Measurements from ENCODE around the gene SMARCD3. TPM values are rescaled to one million over a fixed set of nuclear protein-coding genes. Genes with fewer than 3 reads are reported as not detected.

SMARCD3 gene
- total and polyA plus RNA-seq, 2 of the 4 experiments (the other 2 are of a cell fraction) = 37.5 to 48.5 TPM

DNA sequence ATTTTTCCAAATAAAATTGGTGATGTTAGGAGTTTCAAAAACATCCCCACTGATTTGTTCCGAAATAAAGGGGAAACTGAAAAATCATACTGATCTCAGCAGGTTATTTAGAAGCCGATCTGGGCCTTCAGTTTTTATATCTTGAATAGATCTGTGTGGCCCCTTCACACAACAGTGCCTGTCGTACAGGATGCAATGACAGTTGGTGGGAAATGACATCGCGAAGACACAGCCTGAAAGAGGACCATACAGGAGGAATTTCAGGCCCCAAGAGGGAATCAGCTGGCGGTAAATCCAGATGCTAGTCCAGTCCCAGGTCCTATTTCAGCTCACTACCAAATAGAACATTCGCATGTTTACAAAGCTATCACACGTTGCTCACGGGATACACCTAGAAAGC lies 41.2 kb downstream of the SMARCD3 start:
- H2BK15ac ChIP-seq (ENCODE audit: low read depth, low read length) = no peak overlapping the region
- H2BK120ac ChIP-seq (ENCODE audit: low read depth, low read length) = no peak overlapping the region
- no peak overlapping the region for H4K91ac ChIP-seq (ENCODE audit: insufficient read depth, low read depth, low read length)
- H3K27ac ChIP-seq (ENCODE audit: insufficient read depth, low read length) = no peak overlapping the region
- peaks cover 2% of the 10 kb centered on the region for H3K36me3 ChIP-seq (ENCODE audit: control insufficient read depth, insufficient read depth, low read length)
- CTCF ChIA-PET = no interaction called here
- no peak overlapping the region for H3K9ac ChIP-seq (ENCODE audit: low read depth, low read length)
- no peaks in the 10 kb centered on the region for H3K79me1 ChIP-seq (ENCODE audit: low read depth in 1 of 2, low read length in 2 of 2)
- H3K56ac ChIP-seq (ENCODE audit: extremely low read depth, insufficient read depth, low read length) = no peak overlapping the region
- no peaks in the 10 kb centered on the region for H3K4me1 ChIP-seq (ENCODE audit: control insufficient read depth, insufficient read depth, low read length)
- no peak overlapping the region for H3K4ac ChIP-seq (ENCODE audit: low read depth, low read length)
- H4K20me1 ChIP-seq (ENCODE audit: insufficient read depth, low read length) = no peaks in the 10 kb centered on the region
- peaks cover 56% of the 10 kb centered on the region for H3K27me3 ChIP-seq (ENCODE audit: control insufficient read depth, insufficient read depth, low read length)
- no peak overlapping the region for H3K23ac ChIP-seq (ENCODE audit: low read depth, low read length)
- H3K18ac ChIP-seq (ENCODE audit: low read depth, low read length) = no peak overlapping the region
- no TSS peak for BruUV-seq (replicated peaks)
- DNase-seq (no peak), ATAC-seq (ENCODE audit: low read depth) (no peak)
- H3K9me3 ChIP-seq (ENCODE audit: control insufficient read depth, insufficient read depth, low read length) = no peaks in the 10 kb centered on the region
- dilution Hi-C loops (cut with HindIII; ENCODE audit: low sequenced_read_pairs, unreplicated experiment) = no loop called here
- no peak overlapping the region for H3K4me3 ChIP-seq (ENCODE audit: insufficient read depth, low read depth, low read length)
- H2BK20ac ChIP-seq (ENCODE audit: low read depth, low read length) = no peak overlapping the region
- POLR2A ChIA-PET (ENCODE audit: unreplicated experiment) = no interaction called here
- intact Hi-C loops (cut with micrococcal nuclease) = no loop called here
- H2AFZ ChIP-seq (replicated peaks; ENCODE audit: low read length, poor library complexity) = no peak overlapping the region
- TF ChIP-seq NFE2L2 (IDR thresholded peaks at IDR 0.05; ENCODE audit: low read depth, low read length) = no peak
- no peak for TF ChIP-seq RFX5 (IDR thresholded peaks at IDR 0.05; ENCODE audit: low read depth, low read length)
- H4K8ac ChIP-seq (ENCODE audit: low read depth in 2 of 2, low read length in 2 of 2) = no peak overlapping the region
- in situ Hi-C loops (cut with MboI; ENCODE audit: low sequenced_read_pairs) = no loop called here
- H2AK9ac ChIP-seq (replicated peaks; ENCODE audit: low read depth, low read length, poor library complexity) = no peak overlapping the region
- no peak overlapping the region for H2BK5ac ChIP-seq (ENCODE audit: low read depth, low read length, poor library complexity, severe bottlenecking)
- no peaks in the 10 kb centered on the region; the same call in 1 of the 2 replicates for H3K9me1 ChIP-seq (ENCODE audit: insufficient read depth, low read length)
- no peak overlapping the region for H2AK5ac ChIP-seq (ENCODE audit: low read depth, low read length)
- no peak overlapping the region for H3K4me2 ChIP-seq (ENCODE audit: low read depth, low read length)
- H4K5ac ChIP-seq (ENCODE audit: low read depth, low read length) = no peak overlapping the region
- WGBS, 2 experiments (ENCODE audit: extremely low coverage in 2 of 2, insufficient read length in 1 of 2) = 56% methylated on average over 5 of the region's 9 CpGs; no CpG with 5 or more reads in 1 of the 2 experiments
- no peak overlapping the region for H3K14ac ChIP-seq (replicated peaks; ENCODE audit: low read depth, low read length)
